GM23338 (cell line): ENCODE results near the gene SNX30. TPM values are rescaled to one million over a fixed set of nuclear protein-coding genes. Genes with fewer than 3 reads are reported as not detected.
A peak's percentile ranks its signal among the peaks of the same experiment; 100 is the strongest.

ENCODE experiments used
- ATAC-seq: fragments of 200-7000 bp; cut with Tn5 transposase; 3 replicates; pipeline ENCODE4 v1.9.1; 2020
- DNase-seq: peaks from one replicate; pipeline ENCODE4 v3.0.0-alpha.2; 2015; ENCODE audit warnings: low spot score
- H2AFZ ChIP-seq: fragments of 200-600 bp; sonication (generic); 2 replicates; pipeline ENCODE4 v1.8.0; 2016; ENCODE audit warnings: antibody characterized with exemption, mild to moderate bottlenecking, moderate library complexity
- H3F3A ChIP-seq: fragments of 200-600 bp; sonication (generic); replicated peaks from 2 replicates; pipeline ENCODE4 v1.8.0; 2017; ENCODE audit warnings: antibody characterized with exemption, mixed run types, low read depth
- H3K27ac ChIP-seq: fragments of 200-600 bp; sonication (generic); 2 replicates; pipeline ENCODE4 v1.6.1; 2016; ENCODE audit warnings: low read depth
- H3K27me3 ChIP-seq: fragments of 200-600 bp; sonication (generic); 2 replicates; pipeline ENCODE4 v1.8.0; 2016; ENCODE audit warnings: mild to moderate bottlenecking, mixed run types, moderate library complexity; ENCODE audit not compliant: insufficient read depth
- H3K36me3 ChIP-seq: fragments of 200-600 bp; sonication (generic); 2 replicates; pipeline ENCODE4 v1.8.0; 2016; ENCODE audit warnings: mild to moderate bottlenecking; ENCODE audit not compliant: insufficient read depth
- H3K4me1 ChIP-seq: fragments of 200-600 bp; sonication (generic); 2 replicates; pipeline ENCODE4 v1.8.0; 2016; ENCODE audit warnings: mild to moderate bottlenecking, moderate library complexity; ENCODE audit not compliant: insufficient read depth
- H3K4me2 ChIP-seq: fragments of 200-600 bp; sonication (generic); 2 replicates; pipeline ENCODE4 v1.7.1; 2017; ENCODE audit warnings: mixed run types
- H3K4me3 ChIP-seq: fragments of 200-600 bp; sonication (generic); 2 replicates; pipeline ENCODE4 v1.6.1; 2016; ENCODE audit warnings: mixed run types
- H3K79me2 ChIP-seq: fragments of 200-600 bp; sonication (generic); replicated peaks from 2 replicates; pipeline ENCODE4 v1.8.0; 2017; ENCODE audit warnings: mild to moderate bottlenecking; ENCODE audit not compliant: insufficient read depth
- H3K9me2 ChIP-seq: fragments of 200-600 bp; sonication (generic); 2 replicates; pipeline ENCODE4 v1.8.0; 2017; ENCODE audit not compliant: insufficient read depth
- H4K20me1 ChIP-seq: fragments of 200-600 bp; sonication (generic); replicated peaks from 2 replicates; pipeline ENCODE4 v1.8.0; 2017; ENCODE audit warnings: mild to moderate bottlenecking; ENCODE audit not compliant: insufficient read depth
- H3K27ac Mint-ChIP-seq: 2 replicates; pipeline ENCODE4 v1.8.0; 2020; ENCODE audit warnings: inconsistent platforms, mild to moderate bottlenecking, moderate library complexity, mixed read lengths
- H3K27me3 Mint-ChIP-seq: 3 replicates; pipeline ENCODE4 v1.8.0; 2022; ENCODE audit warnings: low read depth, mild to moderate bottlenecking, moderate library complexity, mixed read lengths, inconsistent platforms; ENCODE audit not compliant: insufficient read depth, poor library complexity
- H3K36me3 Mint-ChIP-seq: 3 replicates; pipeline ENCODE4 v1.8.0; 2021; ENCODE audit warnings: low read depth, mild to moderate bottlenecking, inconsistent platforms, moderate library complexity, mixed read lengths
- H3K4me1 Mint-ChIP-seq: 3 replicates; pipeline ENCODE4 v1.8.0; 2020; ENCODE audit warnings: mild to moderate bottlenecking, inconsistent platforms, mixed read lengths
- H3K4me3 Mint-ChIP-seq: 3 replicates; pipeline ENCODE4 v1.8.0; 2021; ENCODE audit warnings: moderate library complexity, mild to moderate bottlenecking, inconsistent platforms, mixed read lengths
- H3K9me3 Mint-ChIP-seq: 3 replicates; pipeline ENCODE4 v1.8.0; 2020; ENCODE audit warnings: moderate library complexity, mild to moderate bottlenecking, inconsistent platforms, mixed read lengths
- CREB1 ChIP-seq: fragments of 250-450 bp; sonication (Bioruptor Pico); IDR thresholded peaks from 2 replicates; pipeline ENCODE4 v1.5.0; 2020; ENCODE audit warnings: low read depth, mild to moderate bottlenecking, moderate library complexity
- ETS1 ChIP-seq: IDR thresholded peaks from 2 replicates; pipeline ENCODE4 v1.6.1; 2016; ENCODE audit warnings: antibody characterized with exemption
- JUNB ChIP-seq: IDR thresholded peaks from one replicate; pipeline ENCODE4 v1.6.1; 2016; ENCODE audit warnings: antibody characterized with exemption; ENCODE audit not compliant: unreplicated experiment
- POLR2AphosphoS5 ChIP-seq: IDR thresholded peaks from 2 replicates; pipeline ENCODE4 v1.6.1; 2016; ENCODE audit warnings: antibody characterized with exemption, low read depth
- REST ChIP-seq: IDR thresholded peaks from one replicate; pipeline ENCODE4 v1.6.1; 2018; ENCODE audit warnings: antibody characterized with exemption; ENCODE audit not compliant: unreplicated experiment
- ZNF462 ChIP-seq: fragments of 250-450 bp; sonication (Bioruptor Pico); IDR thresholded peaks from 2 replicates; pipeline ENCODE4 v1.5.0; 2020; ENCODE audit warnings: mild to moderate bottlenecking, moderate library complexity
- polyA plus RNA-seq: library from polyadenylated mRNA; unstranded; fragments of >200 nt; fragmentation: Nextera tagmentation; extraction: Ambion mirVana; gene quantifications from 2 replicates; pipeline ENCODE4 v1.2.1, GENCODE V29; 2016
- total RNA-seq: library from RNA; depleted of rRNA; stranded (reverse); fragments of >200 nt; shearing (Covaris generic); gene quantifications from 2 replicates; pipeline ENCODE4 v1.2.3, GENCODE V29; 2014

Gene SNX30
- total and polyA plus RNA-seq, 2 experiments from 2014 or later: 2.1 to 17.8 TPM

- Histone ChIP-seq H3F3A (no peaks in the 10 kb centered on the region), H3K36me3 (no peaks in the 10 kb centered on the region), H3K27ac (0 out of 2 replicates have a peak overlapping the region, but pooled peaks have one; percentile 45), H3K79me2 (no peaks in the 10 kb centered on the region), H3K4me3 (no peak overlapping the region), H2AFZ (no peak overlapping the region), H3K9me2 (no peaks in the 10 kb centered on the region), H3K4me2 (no peak overlapping the region), H3K27me3 (no peaks in the 10 kb centered on the region), H4K20me1 (no peaks in the 10 kb centered on the region), H3K4me1 (no peaks in the 10 kb centered on the region)
- ATAC-seq: peak; percentile 45
- TF ChIP-seq POLR2AphosphoS5 (no peak), ETS1 (no peak), ZNF462 (CRISPR knock-in tag) (no peak), JUNB (no peak), REST (no peak), CREB1 (CRISPR knock-in tag) (no peak)
- H3K9me3 Mint-ChIP-seq: peaks cover 3% of the 10 kb centered on the region; the same call in 1 of the 3 replicates
- no peak overlapping the region for H3K4me3 Mint-ChIP-seq
- H3K4me1 Mint-ChIP-seq: peaks cover 14% of the 10 kb centered on the region; the same call in 2 of the 3 replicates
- peaks cover 7% of the 10 kb centered on the region for H3K27me3 Mint-ChIP-seq
- H3K36me3 Mint-ChIP-seq: peaks cover 20% of the 10 kb centered on the region
- H3K27ac Mint-ChIP-seq: peak overlapping the region; percentile 64; the same call in 1 of the 2 replicates
- peak; percentile 63 for DNase-seq
Observed at GRCh38 chr9:112867275-112867991, 116.9 kb downstream of the SNX30 start.
